Adrenal gland (tissue), 5 donors: ENCODE results near the gene JAM3.

Source experiments
- CTCF ChIP-seq, 6 experiments: fragments of 450-650 bp in 4 of 6; fragments of 200-600 bp in 2 of 6; sonication (generic) in 1 of 6; IDR thresholded peaks; 1 replicate in 5 of 6; 2 replicates in 1 of 6; pipeline versions ENCODE4 v1.5.1 to v1.8.0; 2016 to 2021; ENCODE audit warnings: antibody characterized with exemption in 6 of 6, mild to moderate bottlenecking in 2 of 6, moderate library complexity in 1 of 6
- POLR2A ChIP-seq, 2 donors: fragments of 450-650 bp; IDR thresholded peaks; one replicate each; pipeline ENCODE4 v1.6.1; 2017; ENCODE audit warnings: antibody characterized with exemption in 2 of 2, mild to moderate bottlenecking in 2 of 2, moderate library complexity in 1 of 2
- donor health status: DM: no; HTN: no; CAD: no.

GRCh38 chr11:134150195-134150903 lies 81.5 kb downstream of the JAM3 start:
- TF ChIP-seq CTCF (IDR thresholded peaks at IDR 0.05) (no peak), POLR2A (IDR thresholded peaks at IDR 0.05) (no peak)
